SK-N-SH treated with all-trans-retinoic acid at 6 μM for 48 hours (cell line): ENCODE results near the gene C2CD3.

Experiments
- ATAC-seq: fragments of 200-7000 bp; cut with Tn5 transposase; 3 replicates; pipeline ENCODE4 v1.9.1; 2020; ENCODE audit warnings: mild to moderate bottlenecking, moderate library complexity
- ARNTL ChIP-seq: fragments of 450-650 bp; formaldehyde crosslinking; IDR thresholded peaks from 2 replicates; pipeline ENCODE4 v1.5.0; 2020; ENCODE audit warnings: low read depth, mild to moderate bottlenecking, moderate library complexity, borderline replicate concordance
- BACH2 ChIP-seq: fragments of 250-450 bp; sonication (Bioruptor Pico); IDR thresholded peaks from 2 replicates; pipeline ENCODE4 v1.9.0; 2021; ENCODE audit warnings: mild to moderate bottlenecking, borderline replicate concordance
- CSDC2 ChIP-seq: fragments of 250-450 bp; sonication (Bioruptor Pico); IDR thresholded peaks from 2 replicates; pipeline ENCODE4 v1.5.0; 2020; ENCODE audit warnings: mild to moderate bottlenecking, moderate library complexity
- CSRNP3 ChIP-seq: fragments of 250-450 bp; sonication (Bioruptor Pico); IDR thresholded peaks from 2 replicates; pipeline ENCODE4 v1.5.1; 2021; ENCODE audit warnings: mild to moderate bottlenecking, moderate library complexity
- ESRRG ChIP-seq: fragments of 250-450 bp; sonication (Bioruptor Pico); IDR thresholded peaks from 2 replicates; pipeline ENCODE4 v1.6.1; 2021; ENCODE audit warnings: mild to moderate bottlenecking
- GLIS3 ChIP-seq: fragments of 250-450 bp; sonication (Bioruptor Pico); IDR thresholded peaks from 2 replicates; pipeline ENCODE4 v1.5.0; 2020; ENCODE audit warnings: mild to moderate bottlenecking, moderate library complexity
- ISL1 ChIP-seq: fragments of 250-450 bp; sonication (Bioruptor Pico); IDR thresholded peaks from 2 replicates; pipeline ENCODE4 v2.1.2; 2022; ENCODE audit warnings: mild to moderate bottlenecking, moderate library complexity
- PATZ1 ChIP-seq: fragments of 250-450 bp; sonication (Bioruptor Pico); IDR thresholded peaks from 2 replicates; pipeline ENCODE4 v1.8.0; 2020; ENCODE audit warnings: mild to moderate bottlenecking, moderate library complexity, borderline replicate concordance
- PPARA ChIP-seq: fragments of 250-450 bp; sonication (Bioruptor Pico); IDR thresholded peaks from 2 replicates; pipeline ENCODE4 v1.5.0; 2020; ENCODE audit warnings: mild to moderate bottlenecking, borderline replicate concordance
- RARB ChIP-seq: fragments of 250-450 bp; sonication (Bioruptor Pico); IDR thresholded peaks from 2 replicates; pipeline ENCODE4 v1.8.0; 2021; ENCODE audit warnings: mild to moderate bottlenecking, moderate library complexity
- SNAI2 ChIP-seq: fragments of 250-450 bp; sonication (Bioruptor Pico); IDR thresholded peaks from 2 replicates; pipeline ENCODE4 v1.5.0; 2020; ENCODE audit warnings: mild to moderate bottlenecking, moderate library complexity
- TCF4 ChIP-seq: fragments of 250-450 bp; sonication (Bioruptor Pico); IDR thresholded peaks from 2 replicates; pipeline ENCODE4 v1.8.0; 2021; ENCODE audit warnings: mild to moderate bottlenecking, moderate library complexity, borderline replicate concordance
- TOX ChIP-seq: fragments of 250-450 bp; sonication (Bioruptor Pico); IDR thresholded peaks from 2 replicates; pipeline ENCODE4 v1.8.0; 2021; ENCODE audit warnings: mild to moderate bottlenecking, moderate library complexity, borderline replicate concordance
- TSHZ2 ChIP-seq: fragments of 250-450 bp; sonication (Bioruptor Pico); IDR thresholded peaks from 2 replicates; pipeline ENCODE4 v1.5.0; 2020; ENCODE audit warnings: mild to moderate bottlenecking, moderate library complexity
- ZC3H10 ChIP-seq: fragments of 250-450 bp; sonication (Bioruptor Pico); IDR thresholded peaks from 2 replicates; pipeline ENCODE4 v1.5.1; 2021; ENCODE audit warnings: mild to moderate bottlenecking, moderate library complexity
- ZFP30 ChIP-seq: fragments of 450-650 bp; formaldehyde crosslinking; IDR thresholded peaks from 2 replicates; pipeline ENCODE4 v1.5.0; 2022; ENCODE audit warnings: mild to moderate bottlenecking, moderate library complexity
- ZNF565 ChIP-seq: fragments of 450-650 bp; formaldehyde crosslinking; conservative IDR thresholded peaks from 2 replicates; pipeline ENCODE4 v1.5.0; 2020; ENCODE audit warnings: low read depth, mild to moderate bottlenecking, moderate library complexity
- ZNF70 ChIP-seq: fragments of 450-650 bp; formaldehyde crosslinking; IDR thresholded peaks from 2 replicates; pipeline ENCODE4 v1.5.0; 2020; ENCODE audit warnings: mild to moderate bottlenecking, moderate library complexity
- ZNF8 ChIP-seq: fragments of 450-650 bp; formaldehyde crosslinking; IDR thresholded peaks from 2 replicates; pipeline ENCODE4 v1.5.0; 2020; ENCODE audit warnings: mild to moderate bottlenecking, moderate library complexity
- TF ChIP-seq, protein P1 (sequence below): fragments of 250-450 bp; sonication (Bioruptor Pico); IDR thresholded peaks from 2 replicates; pipeline ENCODE4 v1.5.1; 2020; ENCODE audit warnings: low read depth, mild to moderate bottlenecking, moderate library complexity
- TF ChIP-seq, protein P2 (sequence below): fragments of 250-450 bp; sonication (Bioruptor Pico); IDR thresholded peaks from 2 replicates; pipeline ENCODE4 v1.8.0; 2021; ENCODE audit warnings: low read depth, mild to moderate bottlenecking, moderate library complexity, borderline replicate concordance

Gene C2CD3

DNA sequence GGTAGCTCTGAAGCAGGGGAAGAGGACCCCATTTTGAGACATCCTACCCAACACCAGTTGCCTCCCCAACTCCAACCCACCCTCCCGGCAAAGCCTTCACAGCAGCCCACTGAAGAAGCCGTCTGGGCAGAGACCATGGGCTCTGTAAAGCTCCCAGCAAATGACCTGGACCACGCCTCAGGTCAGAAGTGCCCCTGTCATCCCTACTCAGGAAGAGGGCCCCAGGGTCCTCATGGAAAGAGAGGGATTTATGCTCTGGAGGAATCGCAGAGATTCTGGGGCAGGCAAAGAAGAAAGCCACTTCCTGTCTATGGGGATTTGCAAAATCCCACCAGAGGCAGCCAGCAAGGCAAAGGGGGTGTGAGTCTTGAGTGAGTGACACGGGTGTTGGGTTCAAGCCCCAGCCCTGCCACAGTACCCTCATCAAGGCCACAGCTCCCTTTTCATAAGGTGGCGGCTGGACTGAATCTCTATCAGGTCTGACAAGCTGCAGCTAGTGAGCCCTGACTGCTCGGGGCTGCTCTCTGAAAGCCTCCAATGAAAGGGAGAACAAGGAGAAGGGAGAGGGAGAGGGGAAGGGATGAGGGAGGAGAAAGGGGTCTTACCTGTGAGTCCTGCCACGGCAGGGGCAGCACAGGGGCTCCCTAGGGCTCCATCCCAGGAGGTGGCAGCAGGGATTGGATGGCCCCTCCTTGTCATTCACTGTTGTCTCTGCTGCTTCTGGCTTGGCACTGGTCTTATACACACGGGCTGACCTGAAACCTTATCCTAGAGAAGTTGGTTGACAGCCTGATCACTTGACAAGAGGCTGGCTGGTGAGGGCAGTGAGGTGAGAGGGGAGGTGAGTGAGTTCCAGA is 162.2 kb downstream of the C2CD3 start, which contains the start of gene UCP3:
UCP3 (minus strand) TSS at position 713 of the 857 bp plus-strand sequence. CDS start 2,043 bp downstream, outside the sequence.
- TF ChIP-seq SNAI2, result no peak
- no peak for TF ChIP-seq ZNF565
- TF ChIP-seq BACH2 (CRISPR knock-in tag), result no peak
- no peak for TF ChIP-seq PPARA (CRISPR knock-in tag)
- TF ChIP-seq, protein P1, sequence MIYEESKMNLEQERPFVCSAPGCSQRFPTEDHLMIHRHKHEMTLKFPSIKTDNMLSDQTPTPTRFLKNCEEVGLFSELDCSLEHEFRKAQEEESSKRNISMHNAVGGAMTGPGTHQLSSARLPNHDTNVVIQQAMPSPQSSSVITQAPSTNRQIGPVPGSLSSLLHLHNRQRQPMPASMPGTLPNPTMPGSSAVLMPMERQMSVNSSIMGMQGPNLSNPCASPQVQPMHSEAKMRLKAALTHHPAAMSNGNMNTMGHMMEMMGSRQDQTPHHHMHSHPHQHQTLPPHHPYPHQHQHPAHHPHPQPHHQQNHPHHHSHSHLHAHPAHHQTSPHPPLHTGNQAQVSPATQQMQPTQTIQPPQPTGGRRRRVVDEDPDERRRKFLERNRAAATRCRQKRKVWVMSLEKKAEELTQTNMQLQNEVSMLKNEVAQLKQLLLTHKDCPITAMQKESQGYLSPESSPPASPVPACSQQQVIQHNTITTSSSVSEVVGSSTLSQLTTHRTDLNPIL (CRISPR knock-in tag), result no peak
- TF ChIP-seq CSDC2 (CRISPR knock-in tag), result no peak
- TF ChIP-seq ZC3H10 (CRISPR knock-in tag), result no peak
- no peak for TF ChIP-seq TSHZ2
- TF ChIP-seq TCF4 (CRISPR knock-in tag), result no peak
- no peak for TF ChIP-seq ZFP30 (CRISPR knock-in tag)
- no peak for TF ChIP-seq ZNF8 (CRISPR knock-in tag)
- no peak for TF ChIP-seq ARNTL (CRISPR knock-in tag)
- no peak for TF ChIP-seq GLIS3
- no peak for TF ChIP-seq CSRNP3
- no peak for TF ChIP-seq ESRRG (CRISPR knock-in tag)
- no peak for TF ChIP-seq RARB
- TF ChIP-seq, protein P2, sequence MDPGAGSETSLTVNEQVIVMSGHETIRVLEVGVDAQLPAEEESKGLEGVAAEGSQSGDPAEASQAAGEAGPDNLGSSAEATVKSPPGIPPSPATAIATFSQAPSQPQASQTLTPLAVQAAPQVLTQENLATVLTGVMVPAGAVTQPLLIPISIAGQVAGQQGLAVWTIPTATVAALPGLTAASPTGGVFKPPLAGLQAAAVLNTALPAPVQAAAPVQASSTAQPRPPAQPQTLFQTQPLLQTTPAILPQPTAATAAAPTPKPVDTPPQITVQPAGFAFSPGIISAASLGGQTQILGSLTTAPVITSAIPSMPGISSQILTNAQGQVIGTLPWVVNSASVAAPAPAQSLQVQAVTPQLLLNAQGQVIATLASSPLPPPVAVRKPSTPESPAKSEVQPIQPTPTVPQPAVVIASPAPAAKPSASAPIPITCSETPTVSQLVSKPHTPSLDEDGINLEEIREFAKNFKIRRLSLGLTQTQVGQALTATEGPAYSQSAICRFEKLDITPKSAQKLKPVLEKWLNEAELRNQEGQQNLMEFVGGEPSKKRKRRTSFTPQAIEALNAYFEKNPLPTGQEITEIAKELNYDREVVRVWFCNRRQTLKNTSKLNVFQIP, result no peak
- ATAC-seq, result no peak

GRCh38 chr11:74007691-74008372 is 163.0 kb downstream of the C2CD3 start:
- TF ChIP-seq, protein P1 (CRISPR knock-in tag), result no peak
- TF ChIP-seq ARNTL (CRISPR knock-in tag), result no peak
- TF ChIP-seq ZNF8 (CRISPR knock-in tag), result no peak
- no peak for TF ChIP-seq ISL1 (CRISPR knock-in tag)
- no peak for TF ChIP-seq ESRRG (CRISPR knock-in tag)
- TF ChIP-seq TCF4 (CRISPR knock-in tag), result no peak
- no peak for TF ChIP-seq PATZ1
- TF ChIP-seq GLIS3, result no peak
- TF ChIP-seq RARB, result no peak
- TF ChIP-seq TSHZ2, result no peak
- TF ChIP-seq ZC3H10 (CRISPR knock-in tag), result no peak
- TF ChIP-seq ZNF70 (CRISPR knock-in tag), result no peak
- no peak for TF ChIP-seq TOX
- TF ChIP-seq, all 23 proteins: peak for 0
- no peak for ATAC-seq
